HepG2 (cell line): ENCODE data around the gene KLHL12. TPM values are rescaled to one million over a fixed set of nuclear protein-coding genes. Genes with fewer than 3 reads are reported as not detected.

Experiments
- CEBPG ChIP-seq: IDR thresholded peaks from 2 replicates; pipeline ENCODE4 v1.6.1; 2016
- ELF1 ChIP-seq: sonication (generic); formaldehyde crosslinking; IDR thresholded peaks from 2 replicates; pipeline ENCODE4 v1.4.0; 2020; ENCODE audit warnings: missing genetic modification reagents
- FOXP1 ChIP-seq, 2 experiments: fragments of 450-650 bp in 1 of 2; IDR thresholded peaks; 2 replicates each; pipeline ENCODE4 v1.6.1; 2017 to 2018; ENCODE audit warnings: antibody characterized with exemption in 1 of 2
- KAT2B ChIP-seq: fragments of 150-350 bp; IDR thresholded peaks from 2 replicates; pipeline ENCODE4 v1.6.1; 2014; ENCODE audit warnings: low read depth, low read length, borderline replicate concordance
- NFKB2 ChIP-seq: sonication (generic); formaldehyde crosslinking; IDR thresholded peaks from 2 replicates; pipeline ENCODE4 v1.4.0; 2020; ENCODE audit warnings: missing genetic modification reagents, borderline replicate concordance
- NKX3-1 ChIP-seq: sonication (generic); formaldehyde crosslinking; IDR thresholded peaks from 2 replicates; pipeline ENCODE4 v1.5.0; 2020; ENCODE audit warnings: missing genetic modification reagents
- SNAPC2 ChIP-seq: sonication (generic); formaldehyde crosslinking; IDR thresholded peaks from 2 replicates; pipeline ENCODE4 v1.8.1; 2022; ENCODE audit warnings: mild to moderate bottlenecking, missing genetic modification reagents
- SOX13 ChIP-seq, 3 experiments: fragments of 450-650 bp in 1 of 3; sonication (generic) in 1 of 3; formaldehyde crosslinking in 1 of 3; IDR thresholded peaks in 2 of 3; conservative IDR thresholded peaks in 1 of 3; 2 replicates each; pipeline versions ENCODE4 v1.5.0 to v1.6.1; 2016 to 2020; ENCODE audit warnings: antibody characterized with exemption in 1 of 3, mild to moderate bottlenecking in 1 of 3, missing compliant biosample characterization in 1 of 3, missing genetic modification reagents in 1 of 3, moderate library complexity in 1 of 3
- ZNF674 ChIP-seq: sonication (generic); formaldehyde crosslinking; IDR thresholded peaks from 2 replicates; pipeline ENCODE4 v1.5.0; 2020; ENCODE audit warnings: low read depth, mild to moderate bottlenecking, missing genetic modification reagents
- polyA plus RNA-seq, 8 experiments: library from polyadenylated mRNA; depleted of rRNA in 3 of 8; stranded (reverse) in 7 of 8; unstranded in 1 of 8; fragments of >200 nt; fragmentation: Illumina TruSeq in 4 of 8; extraction: Trizol in 4 of 8; gene quantifications; 2 replicates each; pipeline versions ENCODE4 v1.2.1 to v1.2.3, GENCODE V29; 2011 to 2016; ENCODE audit warnings: low read depth in 4 of 8, missing spikeins in 1 of 8, mixed read lengths in 1 of 8; ENCODE audit not compliant: insufficient read depth in 1 of 8
- total RNA-seq, 5 experiments: library from RNA; depleted of rRNA; stranded (reverse); fragments of >200 nt; fragmentation: Illumina TruSeq; extraction: Trizol; gene quantifications; 2 replicates each; pipeline ENCODE4 v1.2.3, GENCODE V29; 2016; ENCODE audit warnings: low read depth in 1 of 5
- TF ChIP-seq, protein P1 (sequence below): sonication (generic); formaldehyde crosslinking; IDR thresholded peaks from 2 replicates; pipeline ENCODE4 v1.5.0; 2020; ENCODE audit warnings: missing genetic modification reagents
- TF ChIP-seq, protein P2 (sequence below): sonication (generic); formaldehyde crosslinking; IDR thresholded peaks from 2 replicates; pipeline ENCODE4 v1.4.0; 2020; ENCODE audit warnings: missing genetic modification reagents
- TF ChIP-seq, protein P3 (sequence below), 2 experiments: sonication (generic) in 1 of 2; formaldehyde crosslinking in 1 of 2; IDR thresholded peaks; 2 replicates each; pipeline versions ENCODE4 v1.5.1 to v1.6.1; 2011 to 2020; ENCODE audit warnings: borderline replicate concordance in 1 of 2, low read depth in 1 of 2, low read length in 1 of 2, mild to moderate bottlenecking in 1 of 2, missing genetic modification reagents in 1 of 2, moderate library complexity in 1 of 2
- TF ChIP-seq, protein P4 (sequence below): sonication (generic); formaldehyde crosslinking; IDR thresholded peaks from 2 replicates; pipeline ENCODE4 v1.4.0; 2020; ENCODE audit warnings: missing genetic modification reagents
- TF ChIP-seq, protein P5 (sequence below): sonication (generic); formaldehyde crosslinking; IDR thresholded peaks from 2 replicates; pipeline ENCODE4 v1.4.0; 2020; ENCODE audit warnings: missing genetic modification reagents

The KLHL12 gene
- total and polyA plus RNA-seq, 2 of the 13 experiments (the other 11 are each of a cell fraction or from before 2014, with no cell fraction given) = 19.2 to 25.2 TPM

DNA sequence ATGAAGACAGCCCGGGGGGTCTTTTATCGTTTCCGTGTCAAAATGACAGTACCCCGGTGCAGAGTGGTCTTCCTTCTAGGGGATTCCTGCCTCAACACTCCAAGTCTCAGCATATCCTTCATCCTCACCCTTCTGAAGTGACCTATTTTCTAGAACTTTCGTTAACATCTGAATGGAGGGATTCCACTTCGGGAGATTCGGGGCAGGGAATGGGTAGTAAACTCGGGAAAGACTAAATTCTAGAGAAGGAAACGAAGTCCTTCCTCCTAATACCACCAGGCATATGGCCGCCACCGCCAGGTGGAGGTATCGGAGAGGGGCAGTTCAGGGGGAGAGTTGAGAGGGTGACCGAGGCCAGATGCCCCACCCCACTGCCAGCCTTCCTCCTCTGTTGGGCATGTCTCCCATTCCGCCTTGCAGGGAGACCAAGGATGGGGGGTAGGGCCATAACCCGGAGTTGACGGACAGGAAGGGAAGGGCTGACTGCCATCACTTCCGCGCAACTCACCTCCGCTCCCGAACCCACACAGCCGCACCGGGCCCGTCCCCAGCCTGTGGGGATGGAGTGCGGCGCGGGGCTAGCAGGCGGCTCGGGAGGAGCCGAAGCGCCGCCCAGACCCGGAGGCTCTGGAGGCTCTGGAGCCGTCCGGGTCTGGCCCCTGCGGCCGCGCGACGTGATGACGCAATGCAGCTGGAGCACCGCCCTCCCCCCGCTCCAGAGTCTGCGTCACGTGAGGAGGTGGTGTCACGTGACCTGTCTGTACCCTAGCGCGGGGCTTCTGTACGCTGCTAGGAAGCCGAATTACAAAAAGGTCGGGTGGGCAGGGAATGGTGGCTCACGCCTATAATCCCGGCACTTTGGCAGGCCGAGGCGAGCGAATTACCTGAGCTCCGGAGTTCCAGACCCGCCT lies at the start of gene KLHL12 (continued):
- TF ChIP-seq CEBPG (CRISPR knock-in tag) = peak; percentile 98
- TF ChIP-seq, protein P1, sequence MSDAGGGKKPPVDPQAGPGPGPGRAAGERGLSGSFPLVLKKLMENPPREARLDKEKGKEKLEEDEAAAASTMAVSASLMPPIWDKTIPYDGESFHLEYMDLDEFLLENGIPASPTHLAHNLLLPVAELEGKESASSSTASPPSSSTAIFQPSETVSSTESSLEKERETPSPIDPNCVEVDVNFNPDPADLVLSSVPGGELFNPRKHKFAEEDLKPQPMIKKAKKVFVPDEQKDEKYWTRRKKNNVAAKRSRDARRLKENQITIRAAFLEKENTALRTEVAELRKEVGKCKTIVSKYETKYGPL = peak; percentile 73; the same call in 1 of the 2 replicates
- TF ChIP-seq SNAPC2 (CRISPR knock-in tag) = no peak
- TF ChIP-seq SOX13 (IDR thresholded peaks at IDR 0.05) = no peak
- peak in 1 of 2 experiments; percentile 67; a peak in 1 of 4 replicates for TF ChIP-seq SOX13 (CRISPR knock-in tag; conservative IDR thresholded peaks at IDR 0.05 in 1 of 2, IDR thresholded peaks at IDR 0.05 in 1 of 2)
- TF ChIP-seq ELF1 (CRISPR knock-in tag) = peak; percentile 78
- no peak for TF ChIP-seq ZNF674
- TF ChIP-seq, protein P2, sequence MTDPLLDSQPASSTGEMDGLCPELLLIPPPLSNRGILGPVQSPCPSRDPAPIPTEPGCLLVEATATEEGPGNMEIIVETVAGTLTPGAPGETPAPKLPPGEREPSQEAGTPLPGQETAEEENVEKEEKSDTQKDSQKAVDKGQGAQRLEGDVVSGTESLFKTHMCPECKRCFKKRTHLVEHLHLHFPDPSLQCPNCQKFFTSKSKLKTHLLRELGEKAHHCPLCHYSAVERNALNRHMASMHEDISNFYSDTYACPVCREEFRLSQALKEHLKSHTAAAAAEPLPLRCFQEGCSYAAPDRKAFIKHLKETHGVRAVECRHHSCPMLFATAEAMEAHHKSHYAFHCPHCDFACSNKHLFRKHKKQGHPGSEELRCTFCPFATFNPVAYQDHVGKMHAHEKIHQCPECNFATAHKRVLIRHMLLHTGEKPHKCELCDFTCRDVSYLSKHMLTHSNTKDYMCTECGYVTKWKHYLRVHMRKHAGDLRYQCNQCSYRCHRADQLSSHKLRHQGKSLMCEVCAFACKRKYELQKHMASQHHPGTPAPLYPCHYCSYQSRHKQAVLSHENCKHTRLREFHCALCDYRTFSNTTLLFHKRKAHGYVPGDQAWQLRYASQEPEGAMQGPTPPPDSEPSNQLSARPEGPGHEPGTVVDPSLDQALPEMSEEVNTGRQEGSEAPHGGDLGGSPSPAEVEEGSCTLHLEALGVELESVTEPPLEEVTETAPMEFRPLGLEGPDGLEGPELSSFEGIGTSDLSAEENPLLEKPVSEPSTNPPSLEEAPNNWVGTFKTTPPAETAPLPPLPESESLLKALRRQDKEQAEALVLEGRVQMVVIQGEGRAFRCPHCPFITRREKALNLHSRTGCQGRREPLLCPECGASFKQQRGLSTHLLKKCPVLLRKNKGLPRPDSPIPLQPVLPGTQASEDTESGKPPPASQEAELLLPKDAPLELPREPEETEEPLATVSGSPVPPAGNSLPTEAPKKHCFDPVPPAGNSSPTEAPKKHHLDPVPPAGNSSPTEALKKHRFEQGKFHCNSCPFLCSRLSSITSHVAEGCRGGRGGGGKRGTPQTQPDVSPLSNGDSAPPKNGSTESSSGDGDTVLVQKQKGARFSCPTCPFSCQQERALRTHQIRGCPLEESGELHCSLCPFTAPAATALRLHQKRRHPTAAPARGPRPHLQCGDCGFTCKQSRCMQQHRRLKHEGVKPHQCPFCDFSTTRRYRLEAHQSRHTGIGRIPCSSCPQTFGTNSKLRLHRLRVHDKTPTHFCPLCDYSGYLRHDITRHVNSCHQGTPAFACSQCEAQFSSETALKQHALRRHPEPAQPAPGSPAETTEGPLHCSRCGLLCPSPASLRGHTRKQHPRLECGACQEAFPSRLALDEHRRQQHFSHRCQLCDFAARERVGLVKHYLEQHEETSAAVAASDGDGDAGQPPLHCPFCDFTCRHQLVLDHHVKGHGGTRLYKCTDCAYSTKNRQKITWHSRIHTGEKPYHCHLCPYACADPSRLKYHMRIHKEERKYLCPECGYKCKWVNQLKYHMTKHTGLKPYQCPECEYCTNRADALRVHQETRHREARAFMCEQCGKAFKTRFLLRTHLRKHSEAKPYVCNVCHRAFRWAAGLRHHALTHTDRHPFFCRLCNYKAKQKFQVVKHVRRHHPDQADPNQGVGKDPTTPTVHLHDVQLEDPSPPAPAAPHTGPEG (CRISPR knock-in tag) = peak; percentile 81
- TF ChIP-seq FOXP1 (IDR thresholded peaks at IDR 0.05) = no peak
- TF ChIP-seq FOXP1 (CRISPR knock-in tag; IDR thresholded peaks at IDR 0.05) = 0 out of 2 replicates have a peak, but pooled peaks have one; percentile 29
- TF ChIP-seq NKX3-1 = peak; percentile 70; the same call in 1 of the 2 replicates
- TF ChIP-seq, protein P3, sequence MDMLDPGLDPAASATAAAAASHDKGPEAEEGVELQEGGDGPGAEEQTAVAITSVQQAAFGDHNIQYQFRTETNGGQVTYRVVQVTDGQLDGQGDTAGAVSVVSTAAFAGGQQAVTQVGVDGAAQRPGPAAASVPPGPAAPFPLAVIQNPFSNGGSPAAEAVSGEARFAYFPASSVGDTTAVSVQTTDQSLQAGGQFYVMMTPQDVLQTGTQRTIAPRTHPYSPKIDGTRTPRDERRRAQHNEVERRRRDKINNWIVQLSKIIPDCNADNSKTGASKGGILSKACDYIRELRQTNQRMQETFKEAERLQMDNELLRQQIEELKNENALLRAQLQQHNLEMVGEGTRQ (IDR thresholded peaks at IDR 0.05; ENCODE audit: low read depth, low read length) = peak; percentile 100
- TF ChIP-seq, protein P3 (CRISPR knock-in tag; IDR thresholded peaks at IDR 0.05; ENCODE audit: borderline replicate concordance) = peak; percentile 99
- TF ChIP-seq, protein P4, sequence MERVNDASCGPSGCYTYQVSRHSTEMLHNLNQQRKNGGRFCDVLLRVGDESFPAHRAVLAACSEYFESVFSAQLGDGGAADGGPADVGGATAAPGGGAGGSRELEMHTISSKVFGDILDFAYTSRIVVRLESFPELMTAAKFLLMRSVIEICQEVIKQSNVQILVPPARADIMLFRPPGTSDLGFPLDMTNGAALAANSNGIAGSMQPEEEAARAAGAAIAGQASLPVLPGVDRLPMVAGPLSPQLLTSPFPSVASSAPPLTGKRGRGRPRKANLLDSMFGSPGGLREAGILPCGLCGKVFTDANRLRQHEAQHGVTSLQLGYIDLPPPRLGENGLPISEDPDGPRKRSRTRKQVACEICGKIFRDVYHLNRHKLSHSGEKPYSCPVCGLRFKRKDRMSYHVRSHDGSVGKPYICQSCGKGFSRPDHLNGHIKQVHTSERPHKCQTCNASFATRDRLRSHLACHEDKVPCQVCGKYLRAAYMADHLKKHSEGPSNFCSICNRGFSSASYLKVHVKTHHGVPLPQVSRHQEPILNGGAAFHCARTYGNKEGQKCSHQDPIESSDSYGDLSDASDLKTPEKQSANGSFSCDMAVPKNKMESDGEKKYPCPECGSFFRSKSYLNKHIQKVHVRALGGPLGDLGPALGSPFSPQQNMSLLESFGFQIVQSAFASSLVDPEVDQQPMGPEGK (CRISPR knock-in tag) = peak; percentile 81
- TF ChIP-seq KAT2B = no peak
- peak; percentile 94; the same call in 1 of the 2 replicates for TF ChIP-seq NFKB2 (CRISPR knock-in tag)
- TF ChIP-seq, protein P5, sequence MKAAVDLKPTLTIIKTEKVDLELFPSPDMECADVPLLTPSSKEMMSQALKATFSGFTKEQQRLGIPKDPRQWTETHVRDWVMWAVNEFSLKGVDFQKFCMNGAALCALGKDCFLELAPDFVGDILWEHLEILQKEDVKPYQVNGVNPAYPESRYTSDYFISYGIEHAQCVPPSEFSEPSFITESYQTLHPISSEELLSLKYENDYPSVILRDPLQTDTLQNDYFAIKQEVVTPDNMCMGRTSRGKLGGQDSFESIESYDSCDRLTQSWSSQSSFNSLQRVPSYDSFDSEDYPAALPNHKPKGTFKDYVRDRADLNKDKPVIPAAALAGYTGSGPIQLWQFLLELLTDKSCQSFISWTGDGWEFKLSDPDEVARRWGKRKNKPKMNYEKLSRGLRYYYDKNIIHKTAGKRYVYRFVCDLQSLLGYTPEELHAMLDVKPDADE (CRISPR knock-in tag) = no peak
